Stimulated activated CD4-positive, alpha-beta T cell treated with anti-CD3 and anti-CD28 coated beads, Interleukin-4, amount 100 ng/mL, for 1 hour (primary cell): ENCODE results near the gene SPAG7.

ENCODE experiments used
- DNase-seq: peaks from one replicate; pipeline ENCODE4 v3.0.0-alpha.2; 2020

SPAG7 gene

GRCh38 chr17:4967539-4968485 lies at the start of gene SPAG7:
Gene SPAG7 (minus strand): TSS chr17:4967817. CDS start chr17:4967804, 13 bp downstream.
- DNase-seq, result peak; percentile 89

GRCh38 chr17:5014357-5014756 lies 46.7 kb upstream of the SPAG7 start:
- no peak for DNase-seq

- no peak for DNase-seq
Observed at GRCh38 chr17:5011928-5012327, 44.3 kb upstream of the SPAG7 start.

GRCh38 chr17:5003214-5003867 lies 35.7 kb upstream of the SPAG7 start:
- no peak for DNase-seq

- DNase-seq, result no peak
Observed at GRCh38 chr17:5002121-5002788, 34.6 kb upstream of the SPAG7 start.

GRCh38 chr17:5000237-5000639 lies 32.6 kb upstream of the SPAG7 start:
- DNase-seq, result no peak

GRCh38 chr17:4999430-5000093 lies 31.9 kb upstream of the SPAG7 start:
- no peak for DNase-seq

- DNase-seq, result no peak
Observed at GRCh38 chr17:4998732-4999429, 31.3 kb upstream of the SPAG7 start.

GRCh38 chr17:4998027-4998731 lies 30.6 kb upstream of the SPAG7 start:
- DNase-seq, result peak; percentile 36

- peak; percentile 90 for DNase-seq
Observed at GRCh38 chr17:4997302-4998026, 29.8 kb upstream of the SPAG7 start, which contains the start of the genes INCA1 and KIF1C. Gene INCA1 (minus strand): TSS chr17:4997522. CDS start chr17:4994437, 3,085 bp downstream. Gene KIF1C (plus strand): TSS chr17:4997950. CDS start chr17:5000247, 2,297 bp downstream.

GRCh38 chr17:4994081-4994595 lies 26.5 kb upstream of the SPAG7 start:
- DNase-seq, result no peak

- no peak for DNase-seq
Observed at GRCh38 chr17:4987767-4988567, 20.4 kb upstream of the SPAG7 start.

GRCh38 chr17:4986951-4987766 lies 19.5 kb upstream of the SPAG7 start, which contains the start of gene CAMTA2:
Gene CAMTA2 (minus strand): TSS chr17:4987675. CDS start chr17:4986222, 1,453 bp downstream.
- DNase-seq, result peak; percentile 91

GRCh38 chr17:4986403-4986802 lies 18.8 kb upstream of the SPAG7 start:
- no peak for DNase-seq

- DNase-seq, result no peak
Observed at GRCh38 chr17:4982305-4982704, 14.7 kb upstream of the SPAG7 start.

GRCh38 chr17:4980644-4981216 lies 13.1 kb upstream of the SPAG7 start:
- no peak for DNase-seq

GRCh38 chr17:4978726-4979125 lies 11.1 kb upstream of the SPAG7 start:
- DNase-seq, result no peak

- no peak for DNase-seq
Observed at GRCh38 chr17:4974115-4974670, 6.6 kb upstream of the SPAG7 start.
